Endodermal cell (in vitro differentiated cells): ENCODE data around the gene EAPP. TPM values are rescaled to one million over a fixed set of nuclear protein-coding genes. Genes with fewer than 3 reads are reported as not detected.

Experiments used
- DNase-seq: peaks from one replicate; pipeline ENCODE4 v3.0.0-alpha.2; 2017
- H3K27ac ChIP-seq: 2 replicates; pipeline ENCODE4 v1.5.1; 2013; ENCODE audit warnings: mild to moderate bottlenecking, low read depth, low read length, moderate library complexity
- H3K27me3 ChIP-seq: 2 replicates; pipeline ENCODE4 v1.6.1; 2013; ENCODE audit warnings: mild to moderate bottlenecking, low read length, moderate library complexity; ENCODE audit not compliant: insufficient read depth, control insufficient read depth, poor library complexity, severe bottlenecking
- H3K36me3 ChIP-seq: 2 replicates; pipeline ENCODE4 v1.7.0; 2013; ENCODE audit warnings: mild to moderate bottlenecking, low read length, moderate library complexity; ENCODE audit not compliant: control insufficient read depth, insufficient read depth
- H3K4me1 ChIP-seq: one replicate; pipeline ENCODE4 v1.7.0; 2013; ENCODE audit warnings: low read length; ENCODE audit not compliant: control insufficient read depth, insufficient read depth
- H3K4me3 ChIP-seq: 2 replicates; pipeline ENCODE4 v1.5.1; 2013; ENCODE audit warnings: mild to moderate bottlenecking, low read length, moderate library complexity
- H3K9ac ChIP-seq: 2 replicates; pipeline ENCODE4 v1.6.1; 2013; ENCODE audit warnings: mild to moderate bottlenecking, low read length, moderate library complexity; ENCODE audit not compliant: poor library complexity, severe bottlenecking; ENCODE audit errors: extremely low read depth
- H3K9me3 ChIP-seq: 2 replicates; pipeline ENCODE4 v1.6.1; 2013; ENCODE audit warnings: mild to moderate bottlenecking, low read length, moderate library complexity; ENCODE audit not compliant: control insufficient read depth
- H3K27ac Mint-ChIP-seq: 2 replicates; pipeline ENCODE4 v1.8.0; 2020; ENCODE audit warnings: mixed read lengths
- H3K27me3 Mint-ChIP-seq: 2 replicates; pipeline ENCODE4 v1.8.0; 2021; ENCODE audit warnings: mild to moderate bottlenecking, mixed read lengths; ENCODE audit not compliant: insufficient read depth
- H3K36me3 Mint-ChIP-seq: 2 replicates; pipeline ENCODE4 v1.8.0; 2020; ENCODE audit warnings: low read depth, mixed read lengths
- H3K4me1 Mint-ChIP-seq: 2 replicates; pipeline ENCODE4 v1.8.0; 2020; ENCODE audit warnings: mixed read lengths
- H3K4me3 Mint-ChIP-seq: 2 replicates; pipeline ENCODE4 v1.8.0; 2020; ENCODE audit warnings: mild to moderate bottlenecking, moderate library complexity, mixed read lengths
- H3K9me3 Mint-ChIP-seq: 2 replicates; pipeline ENCODE4 v1.8.0; 2020; ENCODE audit warnings: mild to moderate bottlenecking, mixed read lengths
- WGBS, 2 experiments: methylation state at CpG; one replicate each; pipeline versions ENCODE4 v1.1.5 to v1.1.7; 2013; ENCODE audit warnings: missing lambda C conversion rate in 2 of 2, mixed read lengths in 1 of 2; ENCODE audit not compliant: insufficient coverage in 1 of 2, insufficient read length in 1 of 2; 5-methylcytosine and 5-hydroxymethylcytosine counted together
- total RNA-seq, 2 donors: library from RNA; stranded (reverse); fragmentation: NEBNext Ultra II Directional in 1 of 2; extraction: Animal tissue kit (Norgen Biotek cat#: 25700) in 1 of 2; gene quantifications; 2 replicates in 1 of 2; 3 replicates in 1 of 2; pipeline ENCODE4 v1.2.1, GENCODE V29; 2021
- TF ChIP-seq, protein P1 (sequence below): fragments of 200-600 bp; sonication (generic); conservative IDR thresholded peaks from 2 replicates; pipeline ENCODE4 v1.5.0; 2021; ENCODE audit warnings: antibody characterized with exemption, mild to moderate bottlenecking

Gene EAPP
- total RNA-seq, 2 donors from 2014 or later = 34.7 to 38.6 TPM

DNA sequence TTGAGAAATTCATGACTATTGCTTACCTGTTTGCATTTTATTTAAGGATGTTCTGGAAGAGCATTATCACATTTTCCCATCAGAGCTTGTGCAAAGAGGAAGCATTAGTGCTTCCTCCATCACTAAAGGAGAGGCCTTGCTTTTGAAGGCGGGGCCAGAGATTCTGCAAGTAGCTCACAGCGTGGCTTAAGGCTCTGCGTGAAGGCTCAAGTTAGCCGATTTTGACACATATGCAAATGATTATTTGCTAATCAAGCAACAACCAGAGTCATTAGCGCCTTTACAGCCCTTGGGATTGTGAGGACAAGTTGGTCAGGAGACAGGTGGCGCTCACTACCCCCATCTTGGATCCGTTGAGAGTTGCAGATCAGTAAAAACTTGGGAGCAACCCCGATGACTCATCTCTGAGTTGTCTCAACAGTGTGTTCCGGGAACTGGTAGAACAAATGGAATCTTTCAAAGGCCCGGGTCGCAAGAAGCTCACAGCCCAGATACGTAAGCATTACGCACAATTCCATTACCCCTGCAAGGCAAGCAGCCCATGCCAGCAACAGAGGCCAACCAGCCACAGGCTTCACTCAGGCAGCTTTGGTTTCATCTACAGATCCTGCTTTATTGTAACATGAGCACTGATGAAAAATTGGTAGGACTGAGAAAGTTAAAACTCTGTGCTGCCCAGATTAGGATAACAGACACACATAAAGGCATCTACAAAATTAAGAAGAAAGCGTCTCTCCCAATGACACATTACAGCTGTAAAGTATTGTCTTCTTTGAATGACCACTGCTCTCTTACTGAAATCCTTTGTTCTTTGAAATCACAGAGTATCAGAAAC is 42.6 kb downstream of the EAPP start:
- WGBS, 2 experiments = 22 to 26% methylated on average over 14 of the region's 14 CpGs

DNA sequence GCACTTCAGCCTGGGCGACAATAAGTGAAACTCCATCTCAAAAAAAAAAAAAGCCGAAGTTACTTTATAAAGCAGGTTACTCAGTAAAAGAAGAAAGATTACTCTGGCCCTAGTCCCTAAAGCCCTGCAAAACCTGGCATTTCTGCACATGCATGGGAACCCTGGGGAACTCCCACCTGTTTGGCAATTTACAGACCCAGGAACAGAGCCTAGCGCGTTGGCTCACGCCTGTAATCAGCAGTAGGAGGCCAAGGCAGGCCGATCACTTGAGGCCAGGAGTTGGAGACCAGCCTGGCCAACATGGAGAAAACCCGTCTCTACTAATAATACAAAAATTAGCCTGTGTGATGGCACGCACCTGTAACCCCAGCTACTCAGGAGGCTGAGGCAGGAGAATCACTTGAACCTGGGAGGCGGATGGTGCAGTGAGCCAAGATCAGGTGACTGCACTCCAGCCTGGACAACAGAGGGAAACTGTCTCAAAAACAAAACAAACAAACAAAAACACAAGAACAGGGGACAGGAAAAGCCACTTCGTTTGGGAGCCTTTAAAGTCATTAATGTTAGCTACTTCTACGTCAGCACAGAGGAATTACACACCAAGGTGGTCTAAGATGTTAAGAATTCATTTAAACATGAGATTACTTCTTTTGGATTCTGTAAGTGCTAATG is 43.4 kb downstream of the EAPP start:
- Histone ChIP-seq H3K27ac (no peak overlapping the region), H3K9ac (no peak overlapping the region), H3K4me3 (no peak overlapping the region), H3K27me3 (no peaks in the 10 kb centered on the region), H3K36me3 (no peaks in the 10 kb centered on the region), H3K9me3 (no peaks in the 10 kb centered on the region), H3K4me1 (peaks cover 4% of the 10 kb centered on the region)
- WGBS, 2 experiments = 95% methylated on average over 7 to 11 of the region's 11 CpGs
- H3K36me3 Mint-ChIP-seq = no peaks in the 10 kb centered on the region
- H3K4me1 Mint-ChIP-seq = peaks cover 18% of the 10 kb centered on the region
- no peaks in the 10 kb centered on the region for H3K27me3 Mint-ChIP-seq
- TF ChIP-seq, protein P1, sequence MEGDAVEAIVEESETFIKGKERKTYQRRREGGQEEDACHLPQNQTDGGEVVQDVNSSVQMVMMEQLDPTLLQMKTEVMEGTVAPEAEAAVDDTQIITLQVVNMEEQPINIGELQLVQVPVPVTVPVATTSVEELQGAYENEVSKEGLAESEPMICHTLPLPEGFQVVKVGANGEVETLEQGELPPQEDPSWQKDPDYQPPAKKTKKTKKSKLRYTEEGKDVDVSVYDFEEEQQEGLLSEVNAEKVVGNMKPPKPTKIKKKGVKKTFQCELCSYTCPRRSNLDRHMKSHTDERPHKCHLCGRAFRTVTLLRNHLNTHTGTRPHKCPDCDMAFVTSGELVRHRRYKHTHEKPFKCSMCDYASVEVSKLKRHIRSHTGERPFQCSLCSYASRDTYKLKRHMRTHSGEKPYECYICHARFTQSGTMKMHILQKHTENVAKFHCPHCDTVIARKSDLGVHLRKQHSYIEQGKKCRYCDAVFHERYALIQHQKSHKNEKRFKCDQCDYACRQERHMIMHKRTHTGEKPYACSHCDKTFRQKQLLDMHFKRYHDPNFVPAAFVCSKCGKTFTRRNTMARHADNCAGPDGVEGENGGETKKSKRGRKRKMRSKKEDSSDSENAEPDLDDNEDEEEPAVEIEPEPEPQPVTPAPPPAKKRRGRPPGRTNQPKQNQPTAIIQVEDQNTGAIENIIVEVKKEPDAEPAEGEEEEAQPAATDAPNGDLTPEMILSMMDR = no peak
- H3K27ac Mint-ChIP-seq = no peak overlapping the region
- no peaks in the 10 kb centered on the region for H3K9me3 Mint-ChIP-seq
- no peak for DNase-seq
- no peak overlapping the region for H3K4me3 Mint-ChIP-seq

More for the DNA sequence above, 42.6 kb downstream of the EAPP start:
- Mint-ChIP-seq H3K36me3 (no peaks in the 10 kb centered on the region), H3K4me3 (peak overlapping the region; percentile 25), H3K27me3 (no peaks in the 10 kb centered on the region), H3K9me3 (no peaks in the 10 kb centered on the region), H3K27ac (peak overlapping the region; percentile 79), H3K4me1 (peaks cover 15% of the 10 kb centered on the region)
- H3K27ac ChIP-seq = peak overlapping the region; percentile 78
- no peaks in the 10 kb centered on the region for H3K9me3 ChIP-seq
- H3K4me3 ChIP-seq = no peak overlapping the region
- peak; percentile 90 for DNase-seq
- H3K27me3 ChIP-seq = no peaks in the 10 kb centered on the region
- H3K36me3 ChIP-seq = no peaks in the 10 kb centered on the region
- peaks cover 4% of the 10 kb centered on the region for H3K4me1 ChIP-seq
- TF ChIP-seq, protein P1 = peak; percentile 40
- H3K9ac ChIP-seq = peak overlapping the region; percentile 42

DNA sequence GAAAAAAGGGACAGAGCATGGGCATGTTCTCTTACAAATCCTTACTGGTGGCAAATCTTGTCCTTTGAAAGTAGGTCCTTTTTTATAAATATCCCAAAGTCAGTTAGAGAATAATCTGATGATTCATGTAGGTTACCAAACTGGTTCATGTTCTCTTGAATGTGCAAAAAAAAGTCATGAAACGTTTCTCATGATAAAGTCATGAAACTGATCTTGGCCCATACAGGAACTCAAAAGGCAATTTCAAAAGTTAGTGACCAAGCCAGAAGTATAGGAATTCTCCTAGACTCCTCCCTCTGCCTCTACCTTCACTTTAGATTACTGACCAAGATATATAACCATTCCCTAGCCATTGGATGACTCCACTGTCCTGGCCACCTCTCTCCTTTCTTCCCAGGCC is 50.2 kb downstream of the EAPP start:
- Mint-ChIP-seq H3K4me1 (peaks cover 4% of the 10 kb centered on the region), H3K27ac (no peak overlapping the region), H3K27me3 (no peaks in the 10 kb centered on the region), H3K9me3 (no peaks in the 10 kb centered on the region), H3K36me3 (no peaks in the 10 kb centered on the region), H3K4me3 (no peak overlapping the region)
- no peaks in the 10 kb centered on the region for H3K9me3 ChIP-seq
- 89 to 97% methylated on average over 1 of the region's 1 CpG for WGBS, 2 experiments
- no peak for DNase-seq
- H3K9ac ChIP-seq = no peak overlapping the region
- no peaks in the 10 kb centered on the region for H3K4me1 ChIP-seq
- no peaks in the 10 kb centered on the region for H3K36me3 ChIP-seq
- H3K4me3 ChIP-seq = no peak overlapping the region
- no peaks in the 10 kb centered on the region for H3K27me3 ChIP-seq
- TF ChIP-seq, protein P1 = no peak
- no peak overlapping the region for H3K27ac ChIP-seq
